ENCODE data around the gene CFAP300. TPM values are rescaled to one million over a fixed set of nuclear protein-coding genes. Genes with fewer than 3 reads are reported as not detected.

The CFAP300 gene
- total RNA-seq, 1 donor from 2014 or later = not detected

DNA sequence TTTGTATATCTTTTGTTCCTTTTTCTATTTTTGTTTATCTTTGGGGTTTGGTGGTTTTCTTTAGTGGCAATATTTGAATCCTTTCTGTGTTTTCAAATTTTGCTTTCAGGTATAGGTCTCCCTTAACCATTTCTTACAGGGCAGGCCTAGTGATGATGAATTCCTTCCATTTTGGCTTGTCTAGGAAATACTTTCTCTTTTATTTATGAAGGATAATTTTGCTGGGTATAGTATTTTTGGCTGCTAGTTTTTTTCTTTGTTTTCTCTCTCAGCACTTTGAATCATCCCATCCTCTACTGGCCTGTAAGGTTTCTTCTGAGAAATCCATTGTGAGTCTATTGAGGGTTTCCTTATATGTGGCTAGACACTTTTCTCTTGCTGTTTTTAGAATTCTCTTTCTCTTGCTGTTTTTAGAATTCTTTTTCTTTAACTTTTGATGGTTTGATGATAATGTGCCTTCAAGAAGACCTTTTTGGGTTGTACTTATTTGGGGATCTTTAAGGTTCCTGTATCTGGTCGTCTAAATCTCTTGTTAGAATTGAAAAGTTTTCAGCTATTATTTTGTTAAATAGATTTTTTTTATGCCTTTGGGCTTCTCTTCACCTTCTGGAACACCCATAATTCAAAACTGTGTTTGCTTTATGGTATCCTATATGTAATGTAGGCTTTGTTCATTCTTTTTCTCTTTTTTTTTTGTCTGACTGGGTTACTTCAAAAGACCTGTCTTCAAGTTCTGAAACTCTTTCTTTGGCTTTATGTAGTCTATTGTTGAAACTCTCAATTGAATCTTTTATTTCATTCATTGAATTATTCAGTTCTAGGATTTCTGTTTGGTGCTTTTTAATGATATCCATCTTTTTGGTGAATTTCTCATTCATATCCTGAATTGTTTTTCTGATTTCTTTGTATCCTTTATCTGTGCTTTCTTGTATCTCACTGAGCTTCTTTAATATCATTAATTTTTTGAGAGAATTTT, 24.5 kb downstream of the CFAP300 start:
- no peak for DNase-seq (ENCODE audit: low read depth in 2 of 2)

DNA sequence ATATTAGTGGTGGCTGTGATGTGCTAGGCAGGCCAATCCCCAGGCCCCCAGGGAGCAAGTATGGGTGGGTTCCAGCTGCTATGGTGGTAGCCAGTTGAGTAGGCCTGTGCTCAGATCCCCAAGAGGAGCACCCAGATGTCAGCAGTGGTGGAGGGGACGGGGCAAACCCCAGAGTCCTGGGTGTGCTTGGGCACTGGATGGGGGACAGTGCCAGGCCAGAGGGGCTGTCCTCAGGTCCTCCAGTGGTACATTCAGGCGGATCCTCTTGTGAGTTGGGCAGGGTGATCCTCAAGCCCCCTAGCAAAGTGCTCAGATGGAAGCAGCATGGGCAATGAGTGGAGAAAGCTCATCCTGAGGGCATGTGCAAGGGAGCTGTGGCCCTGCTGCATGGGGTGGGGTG, 26.0 kb downstream of the CFAP300 start:
- no peak for DNase-seq (ENCODE audit: low read depth in 2 of 2)

DNA sequence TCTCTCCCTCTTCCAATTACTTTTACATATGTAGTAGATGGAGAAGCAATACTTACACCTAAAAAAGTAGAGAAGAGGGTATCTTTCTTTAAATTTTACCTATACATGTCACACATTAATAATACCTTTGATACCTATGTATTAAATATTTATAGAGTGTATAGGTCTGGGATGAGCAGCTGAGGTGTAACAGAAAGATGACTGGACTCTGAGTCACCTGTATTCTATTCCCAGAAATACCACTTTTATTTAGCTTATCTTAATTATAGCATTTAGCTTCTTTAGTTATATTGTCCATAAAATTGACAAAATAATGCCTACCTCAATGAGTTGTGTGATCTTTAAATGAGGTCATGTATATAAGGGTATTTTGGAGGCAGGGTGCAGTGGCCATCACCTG, 32.4 kb downstream of the CFAP300 start:
- DNase-seq (ENCODE audit: low read depth in 2 of 2) = no peak

DNA sequence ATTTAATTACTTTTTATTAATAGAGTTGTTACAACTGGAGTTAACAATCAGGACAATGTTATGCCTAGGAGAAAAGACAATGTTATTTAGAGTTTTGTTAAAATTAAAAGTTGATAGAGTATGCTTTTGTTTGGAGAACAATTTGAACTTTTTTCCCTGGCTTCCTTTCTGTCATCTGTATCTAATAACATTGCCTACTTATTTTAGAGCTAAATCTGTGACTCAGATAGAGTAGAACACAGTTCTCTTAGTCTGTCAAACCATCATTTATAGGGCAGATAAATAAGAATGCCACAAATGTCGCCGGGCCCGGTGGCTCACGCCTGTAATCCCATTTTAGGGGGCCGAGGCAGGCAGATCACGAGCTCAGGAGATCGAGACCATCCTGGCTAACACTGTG, 34.1 kb downstream of the CFAP300 start:
- no peak for DNase-seq (ENCODE audit: low read depth in 2 of 2)

DNA sequence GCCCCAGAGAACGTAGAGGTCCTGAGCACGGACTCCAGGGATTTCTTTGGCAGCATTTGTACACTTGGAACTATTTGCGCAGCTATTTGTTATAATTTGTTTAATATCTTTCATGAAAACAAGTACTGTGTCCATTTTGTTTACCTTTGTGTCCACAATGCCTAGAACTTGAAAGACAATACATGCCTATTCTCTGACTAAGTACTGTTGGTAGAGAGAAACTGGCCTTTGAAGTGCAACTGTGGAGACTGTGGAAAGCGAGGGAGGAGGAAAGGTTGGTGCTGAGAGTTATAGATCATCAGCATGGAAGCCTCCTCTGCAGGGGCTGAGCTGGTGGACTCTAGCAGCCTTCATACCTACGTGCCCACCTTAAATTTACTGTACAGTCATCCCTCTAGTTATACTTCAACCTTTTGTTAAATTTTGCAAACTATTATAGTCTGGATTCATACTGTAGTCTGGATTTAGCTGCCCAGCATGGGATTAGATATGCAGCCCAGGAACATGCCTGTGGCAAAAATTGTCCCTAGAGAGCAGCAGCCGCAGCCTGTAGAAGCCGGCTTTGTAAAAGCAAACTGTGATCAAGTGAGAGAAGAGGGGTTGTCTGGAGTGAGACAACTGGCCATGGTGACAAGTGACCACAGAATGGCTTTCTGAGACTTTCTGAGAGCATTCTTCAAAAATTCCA, 38.8 kb downstream of the CFAP300 start:
- no peak for DNase-seq (ENCODE audit: low read depth in 2 of 2)

DNA sequence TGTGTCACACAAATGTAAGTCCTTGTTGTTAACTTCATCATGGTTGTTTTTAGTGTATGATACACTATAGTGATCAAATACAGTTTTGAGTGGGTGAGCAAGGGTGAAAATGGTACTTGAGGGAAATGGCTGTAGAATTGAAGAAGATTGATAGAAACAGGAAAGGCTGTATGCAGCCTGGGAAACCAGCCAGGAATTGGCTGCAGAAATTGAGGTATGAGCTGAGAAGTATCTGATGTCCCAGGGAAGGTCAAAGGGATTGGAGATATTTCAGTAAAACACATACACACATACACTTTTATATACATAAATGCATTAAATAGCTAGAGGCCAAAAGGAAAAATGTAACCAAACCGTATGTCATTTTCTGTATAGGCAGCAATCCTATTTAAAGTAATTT, 49.9 kb downstream of the CFAP300 start:
- DNase-seq (ENCODE audit: low read depth in 2 of 2) = peak in 1 of 2 donors; percentile 13

DNA sequence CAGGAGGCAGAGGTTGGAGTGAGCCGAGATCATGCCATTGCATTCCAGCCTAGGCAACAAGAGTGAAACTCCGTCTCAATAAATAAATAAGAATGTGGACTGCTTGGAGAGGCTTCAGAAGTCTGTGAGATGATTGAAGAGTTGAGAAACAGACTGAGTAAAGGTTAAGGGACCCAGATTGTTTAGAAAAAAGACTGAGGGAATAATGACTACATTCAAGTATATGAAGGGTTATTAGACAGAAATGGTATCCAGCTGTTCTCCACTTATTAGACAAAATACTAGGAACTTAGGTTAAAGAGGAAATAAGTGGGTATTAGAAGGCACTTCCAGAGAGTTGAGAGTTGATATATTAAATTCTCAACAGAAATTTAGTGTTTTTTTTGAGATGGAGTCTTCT, 52.5 kb downstream of the CFAP300 start:
- no peak for DNase-seq (ENCODE audit: low read depth in 2 of 2)

DNA sequence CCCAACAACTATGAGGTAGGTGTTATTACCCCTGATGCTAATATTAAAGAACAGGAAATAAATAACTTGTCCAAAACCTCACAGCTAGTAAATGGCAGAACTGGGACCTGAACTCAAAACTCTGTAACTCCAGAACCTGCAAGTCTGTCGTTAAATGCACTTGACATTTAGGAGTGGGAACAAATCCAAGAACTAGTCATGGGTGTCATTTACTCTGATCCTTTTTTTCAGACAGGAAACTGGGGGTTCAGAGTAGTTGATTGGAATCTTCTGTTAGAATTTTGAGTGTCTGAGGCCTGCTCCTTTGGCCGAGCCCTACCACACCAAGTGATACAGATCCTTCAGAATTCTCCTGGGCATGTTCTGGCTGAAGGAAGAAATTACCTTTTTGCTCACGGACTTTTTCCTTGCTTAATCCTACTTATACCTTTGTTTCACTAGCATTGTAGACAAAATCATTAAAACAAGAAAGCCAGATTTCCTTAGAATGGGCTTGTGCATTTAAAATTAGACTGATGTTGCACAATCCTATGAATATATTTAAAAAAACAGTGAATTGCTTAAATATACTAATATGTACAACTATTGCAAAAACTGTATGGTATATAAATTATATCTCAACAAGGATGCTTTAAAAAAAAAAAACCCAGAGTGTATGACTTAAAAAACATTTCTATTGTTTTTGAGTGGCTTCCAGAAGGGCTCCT, 61.6 kb downstream of the CFAP300 start:
- DNase-seq (ENCODE audit: low read depth in 2 of 2) = no peak

DNA sequence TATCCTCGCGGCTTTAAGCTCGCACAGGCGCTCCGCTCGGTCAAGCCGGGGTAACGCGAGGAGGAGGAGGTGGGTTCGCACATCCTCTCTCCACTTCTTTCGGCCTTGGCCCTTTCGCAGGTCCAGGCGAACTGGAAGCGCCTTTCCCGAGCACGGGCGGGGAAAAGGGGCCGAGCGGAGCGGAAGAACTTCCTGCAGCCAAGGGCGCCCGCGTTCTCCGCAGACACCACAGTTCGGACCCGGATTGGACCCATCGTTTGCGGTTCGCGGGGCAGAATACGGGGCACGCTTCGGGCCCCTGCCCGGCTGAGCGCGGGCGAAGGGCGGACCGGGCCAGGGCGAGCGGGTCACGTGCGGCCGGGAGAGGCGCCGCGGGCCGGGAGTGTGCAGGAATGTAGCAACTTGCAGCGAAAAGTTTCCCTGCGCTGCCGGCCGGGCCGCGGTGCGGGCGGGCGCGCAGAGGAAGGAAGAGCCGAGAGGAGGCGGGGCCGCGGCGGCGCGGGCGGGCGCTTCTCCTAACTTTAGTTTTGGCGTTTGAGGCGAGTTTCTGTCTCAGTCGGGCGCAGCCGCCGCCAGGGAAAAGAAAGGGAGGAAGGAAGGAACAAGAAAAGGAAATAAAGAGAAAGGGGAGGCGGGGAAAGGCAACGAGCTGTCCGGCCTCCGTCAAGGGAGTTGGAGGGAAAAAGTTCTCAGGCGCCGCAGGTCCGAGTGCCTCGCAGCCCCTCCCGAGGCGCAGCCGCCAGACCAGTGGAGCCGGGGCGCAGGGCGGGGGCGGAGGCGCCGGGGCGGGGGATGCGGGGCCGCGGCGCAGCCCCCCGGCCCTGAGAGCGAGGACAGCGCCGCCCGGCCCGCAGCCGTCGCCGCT, 62.9 kb downstream of the CFAP300 start, which contains the start of gene YAP1:
Gene YAP1, plus strand, starts transcription at position 552 of the 865 bp plus-strand sequence. CDS start 402 bp downstream, outside the sequence.
- peak; percentile 93 to 96 for DNase-seq (ENCODE audit: low read depth in 2 of 2)

DNA sequence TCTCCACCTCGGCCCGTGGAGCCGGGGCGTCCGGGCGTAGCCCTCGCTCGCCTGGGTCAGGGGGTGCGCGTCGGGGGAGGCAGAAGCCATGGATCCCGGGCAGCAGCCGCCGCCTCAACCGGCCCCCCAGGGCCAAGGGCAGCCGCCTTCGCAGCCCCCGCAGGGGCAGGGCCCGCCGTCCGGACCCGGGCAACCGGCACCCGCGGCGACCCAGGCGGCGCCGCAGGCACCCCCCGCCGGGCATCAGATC, 63.4 kb downstream of the CFAP300 start:
- no peak for DNase-seq (ENCODE audit: low read depth in 2 of 2)

DNA sequence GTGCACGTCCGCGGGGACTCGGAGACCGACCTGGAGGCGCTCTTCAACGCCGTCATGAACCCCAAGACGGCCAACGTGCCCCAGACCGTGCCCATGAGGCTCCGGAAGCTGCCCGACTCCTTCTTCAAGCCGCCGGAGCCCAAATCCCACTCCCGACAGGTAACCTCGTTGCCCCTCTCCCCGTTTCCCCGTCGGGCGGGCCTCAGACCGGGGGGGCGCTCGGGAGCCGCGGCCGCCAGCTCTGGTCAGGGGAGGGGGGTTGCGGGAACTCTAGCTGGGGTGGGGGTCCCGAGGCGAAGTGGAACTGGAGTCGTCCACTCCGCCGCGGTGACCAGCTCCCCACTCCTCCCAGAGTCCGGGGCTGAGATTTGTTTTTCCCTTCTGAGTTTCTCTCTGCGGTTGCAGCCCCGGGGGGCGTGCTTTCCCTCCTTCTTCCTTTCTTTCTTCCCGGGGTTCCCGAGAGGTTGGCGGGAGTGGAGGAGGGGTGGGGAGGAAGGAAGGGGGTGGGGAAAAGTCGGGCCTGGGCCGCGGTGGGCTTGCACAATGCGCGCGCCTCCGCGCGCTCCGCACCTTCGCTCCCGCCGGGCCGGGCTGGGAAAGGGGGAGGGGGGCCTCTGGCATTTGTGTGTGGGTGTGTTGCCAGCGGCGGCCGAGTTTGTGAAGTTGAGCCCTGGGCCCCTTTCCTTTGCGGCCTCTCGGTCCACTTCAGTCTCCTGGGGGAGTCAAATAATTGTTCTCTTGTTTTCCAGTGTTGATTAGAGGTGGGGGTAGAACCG, 64.0 kb downstream of the CFAP300 start:
- DNase-seq (ENCODE audit: low read depth in 2 of 2) = peak; percentile 57 to 86

DNA sequence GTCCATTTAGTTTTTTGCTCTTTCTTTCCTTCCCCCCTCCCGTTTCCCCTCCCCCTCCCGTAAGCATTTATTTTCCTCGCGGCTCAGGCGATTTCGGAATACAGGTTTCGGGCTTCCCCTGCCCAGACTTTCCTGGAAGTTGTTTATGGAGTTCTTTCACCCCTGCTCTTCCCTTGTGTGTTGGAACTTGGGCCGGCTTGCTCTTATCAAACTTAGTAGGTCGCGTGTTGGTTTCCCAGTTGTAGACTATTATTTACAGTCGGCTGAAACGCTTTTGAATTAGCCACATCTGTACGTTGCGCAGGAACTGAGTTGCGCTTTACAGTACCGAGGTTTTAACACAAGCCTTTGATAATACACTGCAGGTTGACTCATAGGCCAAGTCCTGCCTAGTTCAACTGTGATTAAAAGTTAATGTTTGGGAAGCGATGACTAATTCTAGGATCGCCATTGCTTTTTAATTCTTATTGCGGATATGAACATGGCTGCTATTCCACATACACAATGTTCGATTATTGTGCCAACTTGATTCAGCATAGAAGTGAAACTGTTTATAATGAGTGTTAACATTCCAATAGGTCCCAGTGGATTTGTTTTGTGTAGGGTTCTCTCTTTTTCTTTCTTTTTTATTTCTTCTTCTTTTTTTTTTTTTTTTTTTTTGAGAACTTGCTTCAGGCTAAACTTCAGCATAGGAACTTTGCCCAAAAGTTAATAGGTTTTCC, 64.7 kb downstream of the CFAP300 start:
- peak; percentile 81 to 89 for DNase-seq (ENCODE audit: low read depth in 2 of 2)

DNA sequence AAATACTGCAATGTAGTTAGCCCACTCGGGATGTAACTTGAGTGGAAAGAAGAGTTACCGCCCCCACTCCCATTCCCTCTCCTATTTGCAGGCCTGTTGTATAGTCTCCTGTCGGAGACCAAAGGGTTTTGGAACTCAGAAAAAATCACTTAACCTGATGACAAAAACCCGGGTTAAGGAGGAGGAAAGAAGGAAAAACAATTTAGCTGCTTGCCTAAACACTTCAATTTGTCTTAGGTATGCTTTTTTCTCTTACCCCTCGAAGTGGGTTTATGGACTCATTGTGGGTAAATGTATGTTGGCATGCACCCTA, 65.2 kb downstream of the CFAP300 start:
- DNase-seq (ENCODE audit: low read depth in 2 of 2) = peak in 1 of 2 donors; percentile 4

DNA sequence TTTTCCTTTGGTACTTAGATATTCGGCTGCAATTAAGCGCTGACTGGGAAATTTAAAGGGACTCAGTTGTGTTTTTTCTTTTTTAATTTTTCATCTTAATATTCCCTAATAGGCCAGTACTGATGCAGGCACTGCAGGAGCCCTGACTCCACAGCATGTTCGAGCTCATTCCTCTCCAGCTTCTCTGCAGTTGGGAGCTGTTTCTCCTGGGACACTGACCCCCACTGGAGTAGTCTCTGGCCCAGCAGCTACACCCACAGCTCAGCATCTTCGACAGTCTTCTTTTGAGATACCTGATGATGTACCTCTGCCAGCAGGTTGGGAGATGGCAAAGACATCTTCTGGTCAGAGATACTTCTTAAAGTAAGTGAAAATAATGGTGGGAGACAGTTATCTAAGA, 66.8 kb downstream of the CFAP300 start:
- no peak for DNase-seq (ENCODE audit: low read depth in 2 of 2)

DNA sequence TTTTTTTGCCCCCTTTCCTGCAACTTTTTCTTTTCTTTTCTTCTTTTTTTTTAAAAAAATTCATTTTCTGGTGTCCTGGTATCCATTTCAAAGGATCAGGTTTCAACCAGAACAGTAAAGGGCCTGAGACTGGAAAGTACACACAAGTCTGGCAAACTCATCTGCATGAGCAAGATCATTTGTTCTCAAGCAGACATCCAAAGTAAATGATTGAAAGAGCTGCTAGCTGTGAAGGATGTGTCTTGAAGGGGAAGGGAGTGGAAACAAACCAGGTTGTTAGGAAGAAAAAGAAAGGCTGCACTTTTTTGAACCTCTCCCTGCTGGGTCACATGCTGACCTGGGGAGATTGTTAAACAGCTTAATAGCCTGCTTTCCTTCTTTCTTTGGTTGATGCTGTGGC, 68.3 kb downstream of the CFAP300 start:
- no peak for DNase-seq (ENCODE audit: low read depth in 2 of 2)

DNA sequence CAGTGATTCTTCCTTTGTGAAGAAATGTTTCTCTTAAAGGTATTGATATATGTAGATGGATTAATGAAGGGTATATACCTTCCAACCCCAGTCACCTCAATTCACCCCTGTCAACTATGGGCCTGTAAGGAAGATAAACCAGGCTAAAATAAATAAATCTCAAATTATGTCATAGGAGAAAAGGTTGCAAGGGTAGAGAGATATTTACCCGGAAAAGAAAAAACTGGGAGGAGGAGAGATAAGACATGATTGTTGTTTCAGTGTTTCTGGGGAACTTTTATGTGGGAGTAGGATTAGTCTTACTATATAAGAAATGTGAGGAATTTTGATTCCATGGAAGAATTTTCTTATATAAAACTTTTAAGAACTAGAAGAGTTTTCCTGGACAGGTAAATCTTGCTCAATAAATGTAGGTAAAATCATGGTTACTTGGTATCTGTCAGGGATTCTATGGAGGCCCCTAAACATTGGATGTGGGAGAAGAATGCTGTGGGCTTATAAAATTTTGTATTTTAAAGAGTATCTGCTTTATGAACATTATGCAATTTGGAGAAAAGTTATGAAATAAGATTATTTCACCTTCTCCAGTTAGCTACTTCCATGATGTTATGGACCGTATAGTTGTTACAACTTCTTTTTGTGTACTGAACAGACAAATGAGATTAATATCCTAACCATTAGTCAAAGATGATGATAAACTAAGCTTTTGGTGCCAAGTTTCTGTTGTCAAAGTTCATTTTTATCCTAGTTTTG, 69.4 kb downstream of the CFAP300 start:
- no peak for DNase-seq (ENCODE audit: low read depth in 2 of 2)

DNA sequence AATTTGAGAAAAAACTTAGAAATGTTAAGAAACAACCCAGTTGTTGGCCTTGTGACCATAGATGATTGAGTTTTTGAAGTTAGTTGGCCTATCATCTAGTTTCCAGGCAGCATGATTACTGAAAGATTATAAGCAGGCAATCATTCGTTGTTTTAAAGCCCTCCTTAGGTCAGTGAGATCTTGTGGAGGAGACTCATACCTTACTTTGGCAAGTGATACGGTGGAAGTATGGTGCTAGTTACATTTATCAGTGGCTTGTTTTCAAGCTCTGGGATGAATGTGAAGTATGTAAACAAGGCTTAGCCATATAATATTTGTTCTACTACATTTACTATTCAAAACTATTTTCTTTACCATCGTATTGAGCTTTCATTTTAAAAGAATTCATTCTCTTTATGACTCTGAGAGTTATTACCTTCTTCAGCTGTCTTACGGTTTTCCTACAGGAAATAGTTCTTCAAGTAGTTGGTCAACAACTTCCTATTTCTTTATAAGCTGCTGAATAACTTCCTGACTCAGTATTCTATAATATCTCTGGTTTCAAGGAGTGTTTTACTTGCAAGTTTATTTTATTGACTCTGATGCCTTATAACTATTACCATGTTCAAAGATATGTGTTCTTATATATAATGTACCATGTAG, 70.4 kb downstream of the CFAP300 start:
- DNase-seq (ENCODE audit: low read depth in 2 of 2) = peak in 1 of 2 donors; percentile 56

DNA sequence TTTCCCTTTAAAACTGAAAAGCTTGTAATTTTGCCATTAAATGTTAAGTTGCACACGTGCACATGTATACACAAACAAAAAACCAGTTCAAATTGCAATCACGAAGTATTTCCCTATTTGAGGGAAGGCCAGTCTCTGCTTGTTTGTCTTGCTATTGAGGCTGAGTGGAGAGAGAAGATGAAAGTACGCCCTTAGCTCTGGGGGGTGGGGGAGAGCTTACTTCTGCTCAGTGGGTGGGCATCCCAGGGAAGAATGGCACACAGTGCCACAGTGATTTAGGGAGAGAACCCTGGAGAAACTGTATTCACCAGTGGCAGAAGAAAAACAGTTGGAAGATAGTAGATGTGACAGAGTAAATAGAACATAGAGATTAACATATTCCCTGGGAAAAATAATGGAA, 71.7 kb downstream of the CFAP300 start:
- no peak for DNase-seq (ENCODE audit: low read depth in 2 of 2)

DNA sequence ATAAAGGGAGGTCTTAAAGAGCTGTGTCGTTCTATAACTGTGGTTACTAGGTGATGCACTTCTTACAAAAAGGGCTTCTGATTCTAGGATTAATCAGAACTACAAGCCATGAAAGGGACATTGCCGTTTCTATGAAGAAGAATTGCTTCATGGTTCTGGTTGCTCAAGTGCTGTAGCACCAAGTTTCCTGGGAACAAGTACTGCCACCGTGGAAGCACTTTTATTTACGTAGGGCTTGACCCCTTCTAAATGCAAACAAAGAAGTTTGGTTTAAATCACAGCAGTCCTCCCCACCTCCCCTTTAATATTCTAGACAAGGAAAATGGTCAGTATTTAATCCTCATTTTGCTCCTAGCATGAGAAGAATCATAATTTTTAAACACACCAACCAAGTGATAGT, 72.8 kb downstream of the CFAP300 start:
- no peak for DNase-seq (ENCODE audit: low read depth in 2 of 2)
